ENCODE data around the gene SMIM35.
"Not testable (repeated sequence)": the region's sequence is repeated elsewhere in the genome, so short reads cannot be mapped to it uniquely, and the experiment has no call there.

SMIM35 gene

GRCh38 chr11:117980280-117980679 lies 106.5 kb downstream of the SMIM35 start:
- no peak for DNase-seq

GRCh38 chr11:117979481-117980211 lies 107.1 kb downstream of the SMIM35 start:
- DNase-seq = peak in 2 of 14 donors; percentile 16 to 36

GRCh38 chr11:117978991-117979390 lies 107.8 kb downstream of the SMIM35 start:
- DNase-seq = no peak

- not testable (repeated sequence) for DNase-seq
Observed at GRCh38 chr11:117978291-117978910, 108.4 kb downstream of the SMIM35 start.

GRCh38 chr11:117977612-117978264 lies 109.0 kb downstream of the SMIM35 start:
- not testable (repeated sequence) for DNase-seq

GRCh38 chr11:117977029-117977428 lies 109.7 kb downstream of the SMIM35 start:
- DNase-seq = no peak

GRCh38 chr11:117976445-117976844 lies 110.3 kb downstream of the SMIM35 start:
- DNase-seq = no peak

GRCh38 chr11:117973503-117973860 lies 113.3 kb downstream of the SMIM35 start:
- DNase-seq = no peak

GRCh38 chr11:117972629-117973502 lies 113.9 kb downstream of the SMIM35 start:
- DNase-seq = no peak

- no peak for DNase-seq
Observed at GRCh38 chr11:117972044-117972443, 114.7 kb downstream of the SMIM35 start.

GRCh38 chr11:117970400-117971024 lies 116.3 kb downstream of the SMIM35 start:
- no peak for DNase-seq

- DNase-seq = no peak
Observed at GRCh38 chr11:117969160-117969991, 117.4 kb downstream of the SMIM35 start.

GRCh38 chr11:117966908-117967307 lies 119.9 kb downstream of the SMIM35 start:
- no peak for DNase-seq

GRCh38 chr11:117962826-117963225 lies 123.9 kb downstream of the SMIM35 start:
- no peak for DNase-seq

GRCh38 chr11:117961896-117962295 lies 124.9 kb downstream of the SMIM35 start:
- DNase-seq = no peak

- no peak for DNase-seq
Observed at GRCh38 chr11:117960406-117960805, 126.4 kb downstream of the SMIM35 start.

GRCh38 chr11:117959438-117960149 lies 127.2 kb downstream of the SMIM35 start:
- no peak for DNase-seq

GRCh38 chr11:117958949-117959348 lies 127.8 kb downstream of the SMIM35 start:
- DNase-seq = no peak

Data from C1 segment of cervical spinal cord (tissue), 14 donors.